A204.1 (cell line): ENCODE results near the gene WDR59.
"Not testable (repeated sequence)": the region's sequence is repeated elsewhere in the genome, so short reads cannot be mapped to it uniquely, and the experiment has no call there.

Experiments
- FAIRE-seq: peaks from 2 replicates; lab custom pipeline; 2012; peaks lifted over from hg19 to GRCh38; lab: Jason Lieb, UNC

The WDR59 gene

DNA sequence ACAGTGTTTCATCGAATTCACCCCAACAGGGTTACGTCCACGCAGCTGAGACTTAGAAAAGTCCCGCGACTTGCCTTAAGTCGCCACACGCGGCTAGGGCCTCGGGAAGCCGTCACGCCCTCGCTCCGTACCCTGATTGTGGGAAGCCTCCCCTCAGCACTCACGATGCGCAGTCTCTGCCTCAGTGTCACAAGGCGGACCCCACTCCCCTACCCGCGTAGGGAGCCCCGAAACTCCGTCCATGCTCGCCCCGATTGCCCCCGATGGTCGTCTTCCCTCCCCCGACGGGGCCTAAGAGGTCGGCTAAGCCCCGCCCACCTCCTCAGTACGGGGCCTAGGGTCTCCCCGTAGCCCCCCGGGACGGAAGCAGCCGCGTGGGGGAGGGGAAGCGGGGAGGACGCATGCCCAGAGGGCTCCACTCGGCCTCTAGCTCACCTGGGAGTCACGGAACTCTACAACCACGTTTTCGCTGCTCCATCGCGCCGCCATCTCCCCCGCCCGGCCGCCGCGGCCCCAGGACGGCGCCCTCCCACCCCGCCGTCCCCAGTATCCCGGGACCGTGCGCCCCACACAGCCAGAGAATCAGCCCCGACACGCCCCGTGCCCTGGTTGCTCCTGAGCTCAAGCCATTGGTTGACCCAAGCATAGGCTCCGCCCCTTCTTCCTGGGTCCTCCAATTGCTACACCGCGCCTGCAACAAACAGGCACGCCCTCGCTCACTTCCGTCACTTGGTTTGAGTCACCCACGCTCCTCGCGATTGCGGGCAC is at the start of gene WDR59:
Gene WDR59 (minus strand): TSS at position 595 of the 768 bp plus-strand sequence. CDS start 106 bp downstream, at position 489.
- FAIRE-seq: peak; percentile 94

DNA sequence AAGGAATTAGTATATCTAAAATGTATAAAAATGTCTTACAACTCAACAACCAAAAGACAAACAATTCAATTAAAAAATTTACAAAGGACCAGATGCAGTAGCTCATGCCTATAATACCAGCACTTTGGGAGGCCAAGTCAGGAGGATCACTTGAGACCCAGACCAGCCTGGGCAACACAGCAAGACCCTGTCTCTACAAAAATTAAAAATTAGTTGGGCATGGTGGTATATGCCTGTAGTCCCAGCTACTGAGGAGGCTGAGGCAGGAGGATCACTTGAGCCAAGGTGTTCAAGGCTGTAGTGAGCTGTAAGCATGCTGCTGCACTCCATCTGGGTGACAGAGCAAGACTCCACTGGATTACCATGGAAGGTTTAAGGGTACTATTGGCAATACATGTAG is 47.7 kb upstream of the WDR59 start:
- no peak for FAIRE-seq

- FAIRE-seq: no peak
Measured at GRCh38 chr16:75029854-75030253, 44.9 kb upstream of the WDR59 start.

GRCh38 chr16:75028544-75029135 is 43.7 kb upstream of the WDR59 start:
- no peak for FAIRE-seq

DNA sequence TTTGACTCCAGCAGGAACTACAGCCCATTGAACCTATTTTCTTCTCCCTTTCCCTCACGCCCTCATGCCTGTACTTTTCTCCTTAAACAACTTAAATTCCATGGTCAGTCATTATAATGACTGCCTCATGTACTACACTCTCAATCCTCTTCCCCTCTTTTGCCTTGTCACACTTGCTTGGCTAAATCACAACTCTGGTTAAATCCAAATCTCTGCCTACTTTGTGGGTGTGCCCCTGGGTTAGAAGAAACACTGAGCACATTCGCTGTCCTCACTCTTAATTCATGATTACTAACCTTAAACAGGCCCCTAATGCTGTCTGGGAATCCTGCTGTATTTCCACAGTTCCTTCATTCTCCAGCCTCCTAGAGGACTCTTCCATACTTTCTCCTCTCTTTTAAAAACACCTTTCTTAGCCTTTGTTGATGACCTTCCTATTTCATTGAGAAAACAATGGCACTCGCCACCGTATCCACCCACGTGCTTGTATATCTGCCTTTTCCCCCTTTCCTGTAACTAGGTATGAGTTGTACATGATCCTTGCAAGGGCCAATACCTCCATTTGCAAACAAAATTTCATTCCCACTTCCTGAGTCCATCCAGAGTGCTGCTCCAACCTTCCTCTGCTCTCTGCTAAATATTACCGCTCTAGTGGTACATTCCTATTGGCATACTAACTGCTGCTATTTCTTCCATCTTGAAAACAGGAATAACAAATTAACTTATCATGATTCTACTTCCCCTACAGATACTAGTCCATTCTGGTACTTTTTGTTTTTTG is 42.8 kb upstream of the WDR59 start:
- FAIRE-seq: no peak

GRCh38 chr16:75026892-75027391 is 42.0 kb upstream of the WDR59 start:
- no peak for FAIRE-seq

DNA sequence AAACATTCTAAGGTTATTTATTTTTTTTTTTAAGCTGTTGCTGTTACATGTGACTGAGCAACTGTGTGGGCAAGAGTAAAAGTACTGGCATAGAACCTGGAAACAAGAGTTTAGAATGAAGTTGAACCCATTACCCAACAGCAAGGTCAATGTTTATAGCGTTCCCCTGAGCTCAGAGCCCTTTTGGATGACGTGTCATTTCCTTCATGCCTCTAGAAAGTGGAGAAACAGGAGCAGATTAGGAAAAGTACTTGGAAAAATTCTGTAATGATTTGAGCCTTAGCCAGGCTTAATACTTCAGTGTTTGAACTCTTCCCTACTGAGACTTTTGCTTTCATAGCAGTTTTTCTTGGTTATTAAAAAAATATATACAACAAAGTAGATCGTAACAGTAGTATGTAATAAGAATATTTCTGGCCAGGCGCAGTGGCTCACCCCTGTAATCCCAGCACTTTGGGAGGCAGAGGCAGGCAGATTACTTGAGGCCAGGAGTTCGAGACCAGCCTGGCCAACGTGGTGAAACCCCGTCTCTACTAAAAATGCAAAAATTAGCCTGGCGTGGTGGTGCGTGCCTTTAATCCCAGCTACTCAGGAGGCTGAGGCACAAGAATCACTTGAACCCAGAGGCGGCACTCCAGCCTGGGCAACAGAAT is 41.4 kb upstream of the WDR59 start:
- FAIRE-seq: not testable (repeated sequence)

DNA sequence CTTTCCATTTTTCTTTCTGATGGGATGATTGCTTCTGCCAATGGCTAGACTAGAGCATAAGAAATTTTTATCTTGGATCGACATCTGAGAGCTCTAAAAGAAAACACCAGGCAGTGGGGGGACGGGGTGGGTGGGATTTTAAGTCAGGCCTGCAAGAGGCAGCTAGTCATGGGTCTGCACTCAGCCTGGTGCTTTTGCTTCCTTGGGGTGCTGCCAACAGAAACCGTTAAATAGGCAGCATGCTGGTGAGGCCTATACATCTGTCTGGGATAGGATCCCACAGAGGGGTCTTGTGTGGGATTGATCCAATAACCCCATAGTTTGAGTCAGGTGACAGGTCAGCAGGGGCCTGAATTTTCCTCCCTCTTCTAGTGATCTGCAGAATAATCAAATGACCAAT is 40.8 kb upstream of the WDR59 start:
- no peak for FAIRE-seq

DNA sequence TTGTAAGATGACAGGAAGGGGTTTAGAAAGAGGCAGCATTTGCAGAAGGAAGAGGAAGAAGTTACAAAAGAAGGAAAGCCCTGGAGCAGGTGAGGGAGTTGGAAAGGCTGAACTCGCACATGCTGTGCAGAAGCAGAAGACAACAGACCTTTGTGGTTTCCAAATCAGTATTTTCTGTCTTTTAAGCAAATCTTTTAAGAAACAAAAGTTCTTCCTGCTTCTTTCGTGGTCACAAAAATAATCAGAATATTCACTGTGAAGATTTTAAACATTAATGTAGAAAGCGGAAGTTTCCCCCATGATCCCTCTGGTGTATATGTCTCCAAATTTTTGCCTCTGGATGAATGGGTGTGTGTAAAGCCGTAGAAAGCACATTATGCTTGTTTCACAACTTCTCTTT is 39.7 kb upstream of the WDR59 start:
- no peak for FAIRE-seq

DNA sequence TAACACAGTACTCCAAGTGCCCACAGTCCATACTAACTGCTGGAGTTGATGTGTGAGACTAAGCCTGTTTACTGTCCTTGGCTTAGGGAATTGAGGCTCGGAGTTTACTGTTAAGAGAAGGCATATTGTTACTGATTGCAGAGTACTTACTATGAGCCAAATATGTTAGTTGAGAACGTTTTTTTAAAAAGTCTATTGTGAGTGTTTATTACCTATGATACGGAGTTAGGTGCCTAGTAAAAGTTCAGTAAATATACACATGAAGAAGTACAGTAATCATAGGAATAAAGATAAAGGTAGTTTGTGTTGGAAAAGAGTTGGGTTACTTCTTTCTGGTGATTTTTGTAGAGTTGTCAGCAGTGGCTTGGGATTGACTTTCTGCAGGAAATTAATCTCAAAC is 39.3 kb upstream of the WDR59 start:
- no peak for FAIRE-seq

DNA sequence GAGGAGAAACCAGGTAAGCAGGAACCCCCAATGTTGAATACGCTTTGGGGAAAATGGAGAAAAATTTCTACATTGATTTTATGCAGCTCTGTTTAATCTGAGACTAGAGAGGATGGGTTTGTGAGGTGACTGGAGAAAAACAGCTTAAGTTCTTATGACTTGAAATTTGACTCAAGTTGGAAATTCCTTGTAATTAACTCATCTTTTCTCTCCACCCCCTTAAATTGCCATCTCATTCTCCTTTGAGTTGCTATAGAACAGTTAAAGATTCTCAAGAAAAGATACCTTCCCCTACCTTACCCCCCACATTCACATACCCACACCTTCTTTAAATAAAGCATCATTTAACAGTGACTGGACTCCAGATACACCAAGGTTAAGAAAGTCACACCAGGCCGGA is 38.1 kb upstream of the WDR59 start:
- FAIRE-seq: no peak

GRCh38 chr16:75022567-75022966 is 37.6 kb upstream of the WDR59 start:
- FAIRE-seq: no peak

- FAIRE-seq: no peak
Measured at GRCh38 chr16:75021410-75021809, 36.5 kb upstream of the WDR59 start.

DNA sequence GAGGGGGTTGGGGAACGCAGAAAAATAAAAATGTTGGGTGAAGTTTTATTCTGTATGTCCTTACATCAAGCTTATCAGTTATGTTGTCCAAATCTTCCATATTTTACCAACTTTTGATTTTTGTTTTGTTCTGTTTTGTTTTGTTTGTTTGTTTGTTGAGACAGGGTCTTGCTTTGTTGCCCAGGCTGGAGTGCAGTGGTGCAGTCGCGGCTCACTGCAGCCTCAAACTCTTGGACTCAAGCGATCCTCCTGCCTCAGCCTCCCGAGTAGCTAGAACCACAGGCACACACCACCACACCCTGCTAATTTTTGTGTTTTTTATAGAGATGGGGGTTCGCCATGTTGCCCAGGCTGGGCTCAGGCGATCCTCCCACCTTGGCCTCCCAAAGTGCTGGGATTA is 34.7 kb upstream of the WDR59 start:
- FAIRE-seq: no peak

GRCh38 chr16:75019007-75019406 is 34.1 kb upstream of the WDR59 start:
- no peak for FAIRE-seq

DNA sequence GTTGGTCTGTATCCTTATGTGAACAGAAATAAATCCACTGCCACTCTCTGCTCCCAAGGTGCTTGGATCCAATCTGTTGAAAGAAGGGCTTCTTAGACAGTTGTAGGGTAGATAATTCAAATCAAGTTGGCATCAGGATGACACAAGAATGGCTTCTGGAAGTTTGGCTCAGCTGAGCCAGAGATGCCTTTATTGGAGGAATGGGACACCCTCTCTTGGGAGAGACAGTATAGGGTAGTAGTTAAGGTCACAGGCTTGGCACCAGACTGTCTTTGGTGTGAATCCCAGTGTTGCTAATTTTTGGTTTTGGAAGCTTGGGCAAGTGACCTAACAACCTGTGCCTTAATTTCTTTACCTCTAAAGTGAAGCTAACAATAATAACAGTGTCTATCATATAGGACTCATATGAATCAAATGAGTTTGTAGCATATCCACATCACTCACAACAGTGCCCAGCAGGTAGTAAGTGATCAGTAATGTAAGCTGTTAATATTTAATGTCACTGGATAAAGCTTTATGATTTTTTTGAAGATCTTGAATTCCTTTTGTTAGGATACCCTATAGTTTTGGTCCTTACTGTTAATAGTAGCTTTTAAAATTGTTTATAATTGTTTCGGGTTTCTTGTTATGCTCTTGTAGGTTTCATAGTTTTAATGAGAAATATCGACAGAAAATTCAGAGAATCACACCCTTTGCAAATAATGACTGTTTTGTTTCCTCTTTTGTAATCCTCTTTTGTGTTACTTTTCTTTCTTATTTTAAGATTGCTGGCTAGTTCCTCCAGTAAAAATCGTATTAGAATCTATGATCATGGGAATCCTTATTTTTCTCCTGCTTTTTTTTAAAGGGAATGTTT is 33.0 kb upstream of the WDR59 start:
- FAIRE-seq: no peak

DNA sequence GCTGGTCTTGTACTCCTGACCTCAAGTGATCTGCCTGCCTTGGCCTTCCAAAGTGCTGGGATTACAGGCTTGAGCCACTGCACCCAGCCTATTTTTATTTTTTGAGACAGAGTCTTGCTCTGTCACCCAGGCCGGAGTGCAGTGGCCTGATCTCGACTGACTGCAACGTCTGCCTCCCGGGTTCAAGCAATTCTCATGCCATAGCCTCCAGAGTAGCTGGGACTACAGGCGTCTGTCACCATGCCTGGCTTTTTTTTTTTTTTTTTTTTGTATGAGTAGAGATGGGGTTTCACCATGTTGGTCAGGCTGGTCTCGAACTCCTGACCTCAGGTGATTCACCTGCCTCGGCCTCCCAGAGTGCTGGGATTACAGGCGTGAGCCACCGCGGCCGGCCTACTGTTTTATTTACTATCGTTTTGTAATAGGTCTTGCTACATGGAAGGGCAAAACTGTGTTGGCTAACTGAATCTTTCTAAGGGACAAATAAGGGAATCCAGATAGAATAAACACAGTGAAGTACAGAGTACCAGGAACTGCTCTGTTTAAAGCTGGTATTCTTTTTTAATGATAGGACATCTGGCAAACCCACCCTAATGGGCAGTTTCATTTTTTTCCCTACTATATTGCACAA is 31.6 kb upstream of the WDR59 start:
- not testable (repeated sequence) for FAIRE-seq

GRCh38 chr16:75014318-75014717 is 29.4 kb upstream of the WDR59 start:
- FAIRE-seq: no peak

DNA sequence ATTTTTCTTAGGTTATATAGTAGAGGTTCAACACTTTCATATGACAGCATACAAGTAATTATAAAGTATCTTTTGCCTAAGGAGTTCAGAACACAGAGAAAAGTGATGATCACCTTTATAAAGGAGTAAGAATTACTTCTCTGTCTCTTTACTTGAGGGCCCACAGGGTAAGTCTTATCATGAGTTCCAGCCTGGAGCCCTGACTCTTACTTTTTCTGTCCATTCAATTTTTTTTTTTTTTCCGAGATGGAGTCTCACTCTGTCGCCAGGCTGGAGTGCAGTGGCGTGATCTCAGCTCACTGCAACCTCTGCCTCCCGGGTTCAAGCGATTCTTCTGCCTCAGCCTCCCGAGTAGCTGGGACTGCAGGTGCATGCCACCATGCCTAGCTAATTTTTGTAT is 28.2 kb upstream of the WDR59 start:
- not testable (repeated sequence) for FAIRE-seq

- FAIRE-seq: no peak
Measured at GRCh38 chr16:75012380-75013081, 27.6 kb upstream of the WDR59 start.
